Mucosa of descending colon (tissue), 3 donors: ENCODE data around the gene SPART. TPM values are rescaled to one million over a fixed set of nuclear protein-coding genes. Genes with fewer than 3 reads are reported as not detected.

ENCODE experiments used
- ATAC-seq: fragments of 200-7000 bp; cut with Tn5 transposase; one replicate; pipeline ENCODE4 v1.9.1; 2020; ENCODE audit warnings: mild to moderate bottlenecking, moderate library complexity
- DNase-seq, 3 donors: peaks; one replicate each; pipeline ENCODE4 v3.0.0-alpha.2; 2020
- H3K36me3 ChIP-seq: fragments of 200-600 bp; one replicate; pipeline ENCODE4 v1.8.0; 2021; ENCODE audit warnings: low read depth, mild to moderate bottlenecking
- H3K4me1 ChIP-seq: fragments of 200-600 bp; one replicate; pipeline ENCODE4 v1.8.0; 2021; ENCODE audit warnings: low read depth, mild to moderate bottlenecking
- H3K4me3 ChIP-seq: fragments of 200-600 bp; one replicate; pipeline ENCODE4 v1.8.0; 2021; ENCODE audit warnings: mild to moderate bottlenecking
- H3K9me3 ChIP-seq: fragments of 200-600 bp; one replicate; pipeline ENCODE4 v1.8.0; 2021; ENCODE audit warnings: mild to moderate bottlenecking
- CTCF ChIP-seq: fragments of 200-600 bp; IDR thresholded peaks from one replicate; pipeline ENCODE4 v1.8.0; 2022; ENCODE audit warnings: antibody characterized with exemption, mild to moderate bottlenecking
- intact Hi-C, 2 donors: fragments of 100-400 bp; cut with DNase I in 1 of 2; cut with micrococcal nuclease in 1 of 2; formaldehyde crosslinking; loops; one replicate each; pipeline versions ENCODE4 v1.11.0 to v1.11.1; 2022; cut with DNase I, micrococcal nuclease
- total RNA-seq, 3 donors: library from RNA; stranded (reverse); fragmentation: NEBNext Ultra II Directional in 2 of 3; extraction: Animal tissue kit (Norgen Biotek cat#: 25700) in 2 of 3; gene quantifications; one replicate each; pipeline versions ENCODE4 v1.2.1 to v1.2.4, GENCODE V29; 2021 to 2023
- donor health status: DM: no; HTN: no; CAD: no; lungs with moderate emphysema.
- donor health status: DM: no; HTN: no; CAD: no.
- donor health status: DM: no; HTN: yes; CAD: no.

Gene SPART
- total RNA-seq, 3 donors from 2014 or later: 6.0 to 93.4 (median 13.4) TPM

- ATAC-seq: no peak
- H3K4me1 ChIP-seq: no peaks in the 10 kb centered on the region
- no peaks in the 10 kb centered on the region for H3K36me3 ChIP-seq
- intact Hi-C loops: no loop called here
- DNase-seq: no peak
- no peak for TF ChIP-seq CTCF
- no peaks in the 10 kb centered on the region for H3K9me3 ChIP-seq
- H3K4me3 ChIP-seq: no peak overlapping the region
These were observed 27.9 kb upstream of the SPART start for GRCh38 chr13:36374063-36374462.

DNA sequence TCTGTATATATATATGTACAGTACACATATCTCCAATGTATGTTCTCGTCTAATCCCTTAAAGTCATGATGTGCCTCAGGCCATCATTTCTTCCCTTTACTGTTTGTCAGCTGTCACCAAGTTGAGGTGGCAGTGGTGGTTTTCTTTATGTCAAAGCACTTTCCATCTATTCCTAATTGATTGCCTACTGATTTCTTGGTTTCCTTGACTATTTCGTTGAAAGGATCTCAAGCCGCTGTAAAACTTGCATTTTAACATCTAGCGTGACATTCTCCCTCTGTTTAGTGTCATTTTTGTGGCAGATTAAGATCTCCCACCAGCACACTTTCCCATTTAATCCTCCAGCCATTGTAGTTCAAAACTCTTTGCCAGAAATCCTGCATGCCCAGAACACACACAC, 25.0 kb upstream of the SPART start:
- no peak for ATAC-seq
- no peak for DNase-seq
- H3K4me3 ChIP-seq: no peak overlapping the region
- no peaks in the 10 kb centered on the region for H3K9me3 ChIP-seq
- intact Hi-C loops: no loop called here
- no peak for TF ChIP-seq CTCF
- H3K36me3 ChIP-seq: no peaks in the 10 kb centered on the region
- no peaks in the 10 kb centered on the region for H3K4me1 ChIP-seq

GRCh38 chr13:36370108-36370429, 23.9 kb upstream of the SPART start:
- ATAC-seq (no peak), DNase-seq (no peak)
- TF ChIP-seq CTCF: no peak
- H3K4me3 ChIP-seq: no peak overlapping the region
- no peaks in the 10 kb centered on the region for H3K4me1 ChIP-seq
- no peaks in the 10 kb centered on the region for H3K36me3 ChIP-seq
- intact Hi-C loops: no loop called here
- H3K9me3 ChIP-seq: no peaks in the 10 kb centered on the region

GRCh38 chr13:36369268-36370107, 23.3 kb upstream of the SPART start:
- no peak for TF ChIP-seq CTCF
- intact Hi-C loops: no loop called here
- ATAC-seq: no peak
- DNase-seq: no peak
- Histone ChIP-seq H3K4me3 (no peak overlapping the region), H3K9me3 (no peaks in the 10 kb centered on the region), H3K4me1 (no peaks in the 10 kb centered on the region), H3K36me3 (no peaks in the 10 kb centered on the region)

GRCh38 chr13:36366031-36366430, 19.8 kb upstream of the SPART start:
- H3K36me3 ChIP-seq: no peaks in the 10 kb centered on the region
- no peak overlapping the region for H3K4me3 ChIP-seq
- TF ChIP-seq CTCF: no peak
- no peaks in the 10 kb centered on the region for H3K4me1 ChIP-seq
- ATAC-seq (no peak), DNase-seq (no peak)
- intact Hi-C loops: no loop called here
- no peaks in the 10 kb centered on the region for H3K9me3 ChIP-seq
